ENCODE measurements around the gene PHACTR2. TPM values are rescaled to one million over a fixed set of nuclear protein-coding genes. Genes with fewer than 3 reads are reported as not detected.

The PHACTR2 gene
- total RNA-seq, 5 donors from 2014 or later (not counting 1 experiment from before 2014, with no cell fraction given) = 31.9 to 50.3 (median 36.7) TPM

DNA sequence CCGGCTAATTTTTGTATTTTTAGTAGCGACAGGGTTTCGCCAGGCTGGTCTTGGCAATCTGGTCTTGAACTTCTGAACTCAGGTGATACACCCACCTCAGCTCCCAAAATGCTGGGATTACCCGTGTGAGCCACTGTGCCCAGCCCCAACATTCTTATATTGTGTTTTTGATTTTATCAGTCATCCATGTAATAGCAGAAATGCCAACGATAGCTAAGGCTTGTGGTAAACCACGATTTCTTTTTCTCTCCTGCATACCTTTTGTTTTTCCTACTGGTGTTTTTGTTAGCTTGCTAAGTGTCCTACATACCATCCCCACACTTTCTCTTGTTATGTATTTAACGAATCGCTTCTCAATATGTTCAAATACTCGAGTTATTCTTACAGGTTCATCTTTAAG is 12.1 kb downstream of the PHACTR2 start:
- Mint-ChIP-seq H3K4me1 (peaks cover 29 to 54% (median 45%) of the 10 kb centered on the region in 3 donors), H3K36me3 (peaks cover 18% of the 10 kb centered on the region)
- POLR2A ChIA-PET = no interaction called here

GRCh38 chr6:143691155-143691554 is 13.4 kb downstream of the PHACTR2 start:
- H3K4me1 ChIP-seq (ENCODE audit: control insufficient read depth in 1 of 2, extremely low read depth in 1 of 2, insufficient read depth in 2 of 2, low read length in 2 of 2) = peaks cover 0 to 3% of the 10 kb centered on the region in 2 experiments
- DNase-seq (no peak), ATAC-seq (replicated peaks in 1 of 4) (no peak)
- H3K36me3 ChIP-seq (ENCODE audit: control insufficient read depth in 2 of 2, extremely low read depth in 1 of 2, insufficient read depth in 1 of 2, low read length in 1 of 2) = no peaks in the 10 kb centered on the region
- no peaks in the 10 kb centered on the region for H3K9me3 ChIP-seq
- Mint-ChIP-seq H3K9me3 (no peaks in the 10 kb centered on the region), H3K4me1 (peaks cover 42 to 65% (median 55%) of the 10 kb centered on the region in 3 donors), H3K36me3 (peaks cover 18% of the 10 kb centered on the region), H3K4me3 (no peak overlapping the region), H3K27me3 (no peaks in the 10 kb centered on the region), H3K27ac (no peak overlapping the region)
- no peak overlapping the region for H3K27ac ChIP-seq (ENCODE audit: low read length)
- no peak overlapping the region for H3K4me3 ChIP-seq (ENCODE audit: control insufficient read depth in 1 of 2, extremely low read depth in 1 of 2, low read length in 1 of 2)
- POLR2A ChIA-PET = no interaction called here
- whole genome bisulfite sequencing (ENCODE audit: insufficient coverage) = no CpG with 5 or more reads among the region's 1 CpG
- no peaks in the 10 kb centered on the region for H3K27me3 ChIP-seq (replicated peaks in 1 of 2; ENCODE audit: control insufficient read depth in 2 of 2, extremely low read depth in 1 of 2, insufficient read depth in 2 of 2, low read length in 1 of 2)
- CTCF ChIA-PET = no interaction called here

More for the DNA sequence above, 12.1 kb downstream of the PHACTR2 start:
- no peaks in the 10 kb centered on the region for H3K9me3 ChIP-seq
- WGBS (ENCODE audit: insufficient coverage) = 89% methylated on average over 3 of the region's 9 CpGs
- no peak for ATAC-seq (replicated peaks in 1 of 4)
- Mint-ChIP-seq H3K27me3 (no peaks in the 10 kb centered on the region), H3K9me3 (no peaks in the 10 kb centered on the region), H3K4me3 (no peak overlapping the region), H3K27ac (no peak overlapping the region)
- H3K27ac ChIP-seq (ENCODE audit: low read length) = no peak overlapping the region
- CTCF ChIA-PET = interaction anchor here in 1 of 2 donors (0.6 kb wide), 2 partner anchors 255 to 1525 kb away, joined by 3 to 4 read pairs; no protein-coding TSS in a partner anchor
- H3K36me3 ChIP-seq (ENCODE audit: control insufficient read depth in 2 of 2, extremely low read depth in 1 of 2, insufficient read depth in 1 of 2, low read length in 1 of 2) = no peaks in the 10 kb centered on the region
- no peaks in the 10 kb centered on the region for H3K27me3 ChIP-seq (replicated peaks in 1 of 2; ENCODE audit: control insufficient read depth in 2 of 2, extremely low read depth in 1 of 2, insufficient read depth in 2 of 2, low read length in 1 of 2)
- no peak overlapping the region for H3K4me3 ChIP-seq (ENCODE audit: control insufficient read depth in 1 of 2, extremely low read depth in 1 of 2, low read length in 1 of 2)
- H3K4me1 ChIP-seq (ENCODE audit: control insufficient read depth in 1 of 2, extremely low read depth in 1 of 2, insufficient read depth in 2 of 2, low read length in 2 of 2) = peaks cover 0 to 3% of the 10 kb centered on the region in 2 experiments
- no peak for DNase-seq

DNA sequence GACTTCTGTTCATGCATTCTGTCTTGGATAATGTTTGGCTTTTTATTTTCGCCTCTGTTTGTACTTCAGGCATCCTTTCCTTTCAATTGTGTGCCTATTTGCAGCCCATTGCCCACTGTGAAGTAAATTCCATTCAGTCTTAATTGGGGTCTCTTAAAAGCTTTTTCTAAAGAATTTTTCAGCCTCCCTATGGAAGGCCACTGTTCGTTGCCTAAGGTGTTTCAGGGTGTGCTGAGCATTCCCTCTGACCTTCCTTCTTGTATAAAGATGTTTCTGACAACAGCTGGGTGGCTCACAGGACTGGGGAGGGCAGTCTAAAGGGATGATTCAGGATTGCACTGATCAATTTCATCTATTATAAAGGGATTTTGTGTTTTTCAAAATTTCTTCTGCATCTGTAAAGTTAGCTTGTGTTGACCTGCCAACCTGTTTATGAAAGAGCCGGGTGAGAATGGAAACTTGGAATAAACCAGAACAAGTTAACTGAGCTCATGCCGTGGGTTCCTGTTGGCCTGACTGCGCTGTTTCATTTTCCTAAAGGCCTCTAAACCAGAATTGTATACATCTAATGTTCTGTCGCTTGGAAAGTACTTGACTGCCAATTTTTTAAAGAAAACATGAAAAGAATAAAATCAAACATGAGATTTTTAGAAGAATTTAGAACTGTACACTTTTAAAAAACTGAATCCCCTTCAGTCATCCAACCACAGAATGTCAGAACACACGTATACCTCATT is 14.3 kb downstream of the PHACTR2 start:
- H3K27ac ChIP-seq (ENCODE audit: low read length) = no peak overlapping the region
- Mint-ChIP-seq H3K27ac (no peak overlapping the region), H3K4me1 (peaks cover 46 to 70% (median 59%) of the 10 kb centered on the region in 3 donors), H3K27me3 (no peaks in the 10 kb centered on the region), H3K9me3 (no peaks in the 10 kb centered on the region), H3K36me3 (peaks cover 18% of the 10 kb centered on the region), H3K4me3 (no peak overlapping the region)
- ChIA-PET CTCF (interaction anchor here in 1 of 2 donors (0.6 kb wide), 1 partner anchor 25 kb away, joined by 4 read pairs; no protein-coding TSS in a partner anchor), POLR2A (no interaction called here)
- ATAC-seq (replicated peaks in 1 of 4) = no peak
- peaks cover 0 to 3% of the 10 kb centered on the region in 2 experiments for H3K4me1 ChIP-seq (ENCODE audit: control insufficient read depth in 1 of 2, extremely low read depth in 1 of 2, insufficient read depth in 2 of 2, low read length in 2 of 2)
- no peak for DNase-seq
- no peaks in the 10 kb centered on the region for H3K27me3 ChIP-seq (replicated peaks in 1 of 2; ENCODE audit: control insufficient read depth in 2 of 2, extremely low read depth in 1 of 2, insufficient read depth in 2 of 2, low read length in 1 of 2)
- H3K9me3 ChIP-seq = no peaks in the 10 kb centered on the region
- no peak overlapping the region for H3K4me3 ChIP-seq (ENCODE audit: control insufficient read depth in 1 of 2, extremely low read depth in 1 of 2, low read length in 1 of 2)
- 100% methylated on average over 5 of the region's 7 CpGs for WGBS (ENCODE audit: insufficient coverage)
- no peaks in the 10 kb centered on the region for H3K36me3 ChIP-seq (ENCODE audit: control insufficient read depth in 2 of 2, extremely low read depth in 1 of 2, insufficient read depth in 1 of 2, low read length in 1 of 2)

DNA sequence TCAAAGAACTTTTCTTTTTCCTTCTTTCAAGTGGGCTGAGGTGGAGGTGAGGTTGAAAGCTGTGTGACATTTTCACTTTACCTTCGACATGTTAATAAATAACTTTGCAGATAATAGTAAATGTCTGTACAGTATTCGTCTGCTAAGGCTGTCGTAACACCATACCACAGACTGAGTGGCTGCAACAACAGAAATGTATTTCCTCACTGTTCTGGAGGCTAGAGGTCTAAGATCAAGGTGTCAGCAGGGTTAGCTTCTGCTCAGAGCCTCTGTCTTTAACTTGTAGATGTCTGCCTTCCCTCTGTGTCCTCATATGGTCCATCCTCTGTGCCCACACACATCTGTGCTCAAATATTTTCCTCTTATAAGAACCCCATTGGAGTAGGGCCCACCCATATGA is 14.9 kb downstream of the PHACTR2 start:
- ChIA-PET CTCF (interaction anchor here in 1 of 2 donors (0.6 kb wide), 1 partner anchor 24 kb away, joined by 4 read pairs; no protein-coding TSS in a partner anchor), POLR2A (no interaction called here)
- Histone ChIP-seq H3K27me3 (replicated peaks in 1 of 2; ENCODE audit: control insufficient read depth in 2 of 2, extremely low read depth in 1 of 2, insufficient read depth in 2 of 2, low read length in 1 of 2) (no peaks in the 10 kb centered on the region), H3K4me3 (ENCODE audit: control insufficient read depth in 1 of 2, extremely low read depth in 1 of 2, low read length in 1 of 2) (no peak overlapping the region), H3K9me3 (no peaks in the 10 kb centered on the region), H3K36me3 (ENCODE audit: control insufficient read depth in 2 of 2, extremely low read depth in 1 of 2, insufficient read depth in 1 of 2, low read length in 1 of 2) (no peaks in the 10 kb centered on the region), H3K4me1 (ENCODE audit: control insufficient read depth in 1 of 2, extremely low read depth in 1 of 2, insufficient read depth in 2 of 2, low read length in 2 of 2) (peaks cover 0 to 3% of the 10 kb centered on the region in 2 experiments), H3K27ac (ENCODE audit: low read length) (no peak overlapping the region)
- DNase-seq (no peak), ATAC-seq (replicated peaks in 1 of 4) (no peak)
- Mint-ChIP-seq H3K4me3 (no peak overlapping the region), H3K27me3 (no peaks in the 10 kb centered on the region), H3K27ac (no peak overlapping the region), H3K4me1 (peaks cover 46 to 69% (median 58%) of the 10 kb centered on the region in 3 donors), H3K36me3 (peaks cover 18% of the 10 kb centered on the region), H3K9me3 (no peaks in the 10 kb centered on the region)
- WGBS (ENCODE audit: insufficient coverage) = 92% methylated on average over 2 of the region's 3 CpGs

GRCh38 chr6:143694013-143694412 is 16.2 kb downstream of the PHACTR2 start:
- H3K36me3 ChIP-seq (ENCODE audit: control insufficient read depth in 2 of 2, extremely low read depth in 1 of 2, insufficient read depth in 1 of 2, low read length in 1 of 2) = no peaks in the 10 kb centered on the region
- Mint-ChIP-seq H3K9me3 (no peaks in the 10 kb centered on the region), H3K36me3 (peaks cover 14% of the 10 kb centered on the region), H3K4me3 (no peak overlapping the region), H3K27me3 (no peaks in the 10 kb centered on the region), H3K27ac (no peak overlapping the region), H3K4me1 (peaks cover 43 to 63% (median 50%) of the 10 kb centered on the region in 3 donors)
- H3K4me1 ChIP-seq (ENCODE audit: control insufficient read depth in 1 of 2, extremely low read depth in 1 of 2, insufficient read depth in 2 of 2, low read length in 2 of 2) = peaks cover 0 to 3% of the 10 kb centered on the region in 2 experiments
- WGBS (ENCODE audit: insufficient coverage) = 94% methylated on average over 1 of the region's 2 CpGs
- no peak overlapping the region for H3K4me3 ChIP-seq (ENCODE audit: control insufficient read depth in 1 of 2, extremely low read depth in 1 of 2, low read length in 1 of 2)
- no peaks in the 10 kb centered on the region for H3K9me3 ChIP-seq
- no peak overlapping the region for H3K27ac ChIP-seq (ENCODE audit: low read length)
- DNase-seq = no peak
- H3K27me3 ChIP-seq (replicated peaks in 1 of 2; ENCODE audit: control insufficient read depth in 2 of 2, extremely low read depth in 1 of 2, insufficient read depth in 2 of 2, low read length in 1 of 2) = no peaks in the 10 kb centered on the region
- ChIA-PET POLR2A (no interaction called here), CTCF (no interaction called here)
- ATAC-seq (replicated peaks in 1 of 4) = no peak

GRCh38 chr6:143694560-143694959 is 16.8 kb downstream of the PHACTR2 start:
- POLR2A ChIA-PET = no interaction called here

More at GRCh38 chr6:143694560-143694959, 16.8 kb downstream of the PHACTR2 start:
- DNase-seq (no peak), ATAC-seq (replicated peaks in 1 of 4) (no peak)
- no peak overlapping the region for H3K4me3 ChIP-seq (ENCODE audit: control insufficient read depth in 1 of 2, extremely low read depth in 1 of 2, low read length in 1 of 2)
- H3K27me3 ChIP-seq (replicated peaks in 1 of 2; ENCODE audit: control insufficient read depth in 2 of 2, extremely low read depth in 1 of 2, insufficient read depth in 2 of 2, low read length in 1 of 2) = no peaks in the 10 kb centered on the region
- H3K27me3 Mint-ChIP-seq = no peaks in the 10 kb centered on the region
- WGBS (ENCODE audit: insufficient coverage) = 55% methylated on average over 4 of the region's 7 CpGs
- H3K9me3 Mint-ChIP-seq = no peaks in the 10 kb centered on the region
- CTCF ChIA-PET = no interaction called here
- no peak overlapping the region for H3K27ac Mint-ChIP-seq
- H3K4me1 ChIP-seq (ENCODE audit: control insufficient read depth in 1 of 2, extremely low read depth in 1 of 2, insufficient read depth in 2 of 2, low read length in 2 of 2) = peaks cover 0 to 3% of the 10 kb centered on the region in 2 experiments
- peaks cover 43 to 59% (median 45%) of the 10 kb centered on the region in 3 donors for H3K4me1 Mint-ChIP-seq
- no peaks in the 10 kb centered on the region for H3K9me3 ChIP-seq
- H3K27ac ChIP-seq (ENCODE audit: low read length) = no peak overlapping the region
- no peak overlapping the region for H3K4me3 Mint-ChIP-seq
- peaks cover 12% of the 10 kb centered on the region for H3K36me3 Mint-ChIP-seq
- no peaks in the 10 kb centered on the region for H3K36me3 ChIP-seq (ENCODE audit: control insufficient read depth in 2 of 2, extremely low read depth in 1 of 2, insufficient read depth in 1 of 2, low read length in 1 of 2)

Data from T-cell (primary cell).